Ureter (tissue), 1 donor: ENCODE data around the gene TM4SF5. TPM values are rescaled to one million over a fixed set of nuclear protein-coding genes. Genes with fewer than 3 reads are reported as not detected.

Experiments
- DNase-seq: peaks from one replicate; pipeline ENCODE4 v3.0.0-alpha.2; 2020; ENCODE audit warnings: low spot score
- total RNA-seq: library from RNA; stranded (reverse); gene quantifications from one replicate; pipeline ENCODE4 v1.2.4, GENCODE V29; 2023
- donor health status: DM: yes; HTN: yes; CAD: no.

Gene TM4SF5
- total RNA-seq, 1 donor from 2014 or later: not detected

GRCh38 chr17:4747847-4748246 lies 23.8 kb upstream of the TM4SF5 start:
- no peak for DNase-seq

GRCh38 chr17:4748686-4749085 lies 23.0 kb upstream of the TM4SF5 start:
- no peak for DNase-seq

- no peak for DNase-seq
Measured at GRCh38 chr17:4750606-4751005, 21.1 kb upstream of the TM4SF5 start.

GRCh38 chr17:4751932-4752331 lies 19.8 kb upstream of the TM4SF5 start:
- no peak for DNase-seq

- no peak for DNase-seq
Measured at GRCh38 chr17:4753392-4753791, 18.3 kb upstream of the TM4SF5 start.

- DNase-seq: no peak
Measured at GRCh38 chr17:4759776-4760236, 11.9 kb upstream of the TM4SF5 start.

GRCh38 chr17:4764595-4764994 lies 7.1 kb upstream of the TM4SF5 start:
- DNase-seq: no peak

- no peak for DNase-seq
Measured at GRCh38 chr17:4766201-4766600, 5.5 kb upstream of the TM4SF5 start.

GRCh38 chr17:4766723-4767122 lies 5.0 kb upstream of the TM4SF5 start:
- no peak for DNase-seq

- no peak for DNase-seq
Measured at GRCh38 chr17:4768298-4768697, 3.4 kb upstream of the TM4SF5 start.

- DNase-seq: no peak
Measured at GRCh38 chr17:4769628-4770027, 2.1 kb upstream of the TM4SF5 start.

- no peak for DNase-seq
Measured at GRCh38 chr17:4772235-4772613, 538 bp downstream of the TM4SF5 start.

GRCh38 chr17:4777969-4778760 lies 6.5 kb downstream of the TM4SF5 start:
- no peak for DNase-seq

GRCh38 chr17:4780325-4780955 lies 8.8 kb downstream of the TM4SF5 start:
- DNase-seq: no peak

- DNase-seq: no peak
Measured at GRCh38 chr17:4782652-4783051, 11.0 kb downstream of the TM4SF5 start.

- DNase-seq: no peak
Measured at GRCh38 chr17:4785311-4786105, 13.8 kb downstream of the TM4SF5 start.

- no peak for DNase-seq
Measured at GRCh38 chr17:4786106-4786511, 14.4 kb downstream of the TM4SF5 start, which contains the start of gene VMO1. TSS of gene VMO1 (minus strand) at chr17:4786364. CDS start at chr17:4786352, 12 bp downstream.

GRCh38 chr17:4786516-4786915 lies 14.8 kb downstream of the TM4SF5 start:
- DNase-seq: no peak

- no peak for DNase-seq
Measured at GRCh38 chr17:4788159-4788806, 16.6 kb downstream of the TM4SF5 start.

- no peak for DNase-seq
Measured at GRCh38 chr17:4788807-4789700, 17.4 kb downstream of the TM4SF5 start, which contains the start of gene GLTPD2. TSS of gene GLTPD2 (plus strand) at chr17:4788964. CDS start at chr17:4789012, 48 bp downstream.

GRCh38 chr17:4789701-4789950 lies 17.9 kb downstream of the TM4SF5 start:
- DNase-seq: no peak
